ENCODE results near the gene ULK4.
"Not testable (repeated sequence)": the region's sequence is repeated elsewhere in the genome, so short reads cannot be mapped to it uniquely, and the experiment has no call there.

ULK4 gene

DNA sequence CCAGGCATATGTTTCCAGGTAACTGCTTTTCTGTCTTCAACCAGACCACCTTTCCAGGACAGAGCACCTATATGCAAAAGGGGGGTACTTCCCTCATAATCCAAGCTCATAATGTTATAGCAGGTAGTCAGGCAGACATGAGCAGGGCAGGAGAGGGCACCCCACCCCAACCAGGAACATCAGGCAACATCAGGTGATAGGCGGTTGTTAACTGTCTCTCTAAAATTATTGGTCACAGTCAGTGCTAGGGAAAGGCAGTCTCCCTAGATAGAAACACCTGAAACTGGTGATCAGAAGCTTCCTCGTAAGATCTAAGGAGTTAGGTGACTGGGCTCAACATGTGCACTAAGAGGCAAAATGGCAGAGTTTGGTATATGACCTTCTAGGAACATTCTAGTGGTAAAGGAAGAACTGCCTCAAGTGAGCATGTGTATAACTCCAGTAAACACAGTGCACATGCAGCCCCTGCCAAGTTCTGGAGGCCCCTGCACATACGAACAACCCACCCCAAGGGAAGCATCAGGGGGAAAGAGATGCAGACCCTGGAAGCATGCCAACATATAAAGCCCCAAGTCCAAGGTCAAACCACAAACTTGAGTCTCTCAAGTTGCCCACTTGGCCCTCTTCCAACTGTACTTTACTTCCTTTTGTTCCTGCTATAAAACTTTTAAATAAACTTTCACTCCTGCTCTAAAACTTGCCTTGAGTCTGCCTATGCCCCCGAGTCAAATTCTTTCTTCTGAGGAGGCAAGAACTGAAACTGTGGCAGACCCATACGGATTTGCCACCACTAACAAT lies 270.9 kb downstream of the ULK4 start:
- DNase-seq (ENCODE audit: insufficient read length, low spot score) (no peak), FAIRE-seq (no peak)
- TF ChIP-seq POLR2A (IDR thresholded peaks at IDR 0.05; ENCODE audit: low read depth, low read length) (no peak), SPI1 (IDR thresholded peaks at IDR 0.05; ENCODE audit: low read depth, low read length) (no peak), POLR2AphosphoS5 (IDR thresholded peaks at IDR 0.05; ENCODE audit: low read depth, low read length) (no peak), TAF1 (IDR thresholded peaks at IDR 0.05; ENCODE audit: low read depth, low read length) (no peak), PAX5 (IDR thresholded peaks at IDR 0.05; ENCODE audit: insufficient read depth, low read length, severe bottlenecking) (no peak), POU2F2 (IDR thresholded peaks at IDR 0.05; ENCODE audit: low read depth, low read length) (no peak)

DNA sequence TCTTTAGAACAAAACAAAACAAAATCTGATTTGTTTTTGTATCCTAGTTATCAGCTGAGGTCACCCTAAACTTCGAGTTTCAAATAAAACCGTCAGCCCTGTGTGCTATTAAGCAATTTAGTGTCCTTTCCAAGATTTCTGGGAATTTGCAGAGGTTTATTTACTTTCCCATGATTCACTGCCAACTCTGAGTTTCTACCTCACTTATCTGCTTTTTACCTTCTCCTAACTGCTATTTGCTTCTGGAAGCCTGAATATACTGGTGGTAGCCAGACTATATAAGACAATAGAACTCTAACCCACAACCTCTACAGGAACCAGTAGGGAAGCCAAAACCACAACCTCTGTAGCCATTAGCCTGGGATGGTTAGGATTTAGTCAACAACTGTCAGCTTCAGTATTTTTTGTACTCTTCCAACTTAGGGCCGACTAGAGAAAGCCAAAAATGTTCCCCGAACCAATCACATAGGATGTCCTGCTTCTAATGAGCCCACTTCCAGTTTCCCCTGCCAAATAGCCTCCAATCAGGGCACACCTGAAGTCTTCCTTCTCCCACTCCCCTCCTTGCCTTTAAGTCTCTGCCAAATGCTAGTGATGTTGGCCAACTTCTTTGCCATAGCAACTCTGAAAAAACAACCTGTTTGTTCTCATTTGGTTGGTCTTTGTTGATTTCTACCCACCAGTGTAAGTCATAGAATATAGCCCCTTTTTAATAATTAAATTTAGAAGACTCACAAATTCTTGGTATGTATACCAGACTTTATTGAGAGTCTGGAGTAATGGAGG lies 273.1 kb downstream of the ULK4 start:
- DNase-seq (ENCODE audit: insufficient read length, low spot score) (no peak), FAIRE-seq (no peak)
- TF ChIP-seq PAX5 (IDR thresholded peaks at IDR 0.05; ENCODE audit: insufficient read depth, low read length, severe bottlenecking) (no peak), SPI1 (IDR thresholded peaks at IDR 0.05; ENCODE audit: low read depth, low read length) (no peak), POU2F2 (IDR thresholded peaks at IDR 0.05; ENCODE audit: low read depth, low read length) (no peak), POLR2A (IDR thresholded peaks at IDR 0.05; ENCODE audit: low read depth, low read length) (no peak), POLR2AphosphoS5 (IDR thresholded peaks at IDR 0.05; ENCODE audit: low read depth, low read length) (no peak)

DNA sequence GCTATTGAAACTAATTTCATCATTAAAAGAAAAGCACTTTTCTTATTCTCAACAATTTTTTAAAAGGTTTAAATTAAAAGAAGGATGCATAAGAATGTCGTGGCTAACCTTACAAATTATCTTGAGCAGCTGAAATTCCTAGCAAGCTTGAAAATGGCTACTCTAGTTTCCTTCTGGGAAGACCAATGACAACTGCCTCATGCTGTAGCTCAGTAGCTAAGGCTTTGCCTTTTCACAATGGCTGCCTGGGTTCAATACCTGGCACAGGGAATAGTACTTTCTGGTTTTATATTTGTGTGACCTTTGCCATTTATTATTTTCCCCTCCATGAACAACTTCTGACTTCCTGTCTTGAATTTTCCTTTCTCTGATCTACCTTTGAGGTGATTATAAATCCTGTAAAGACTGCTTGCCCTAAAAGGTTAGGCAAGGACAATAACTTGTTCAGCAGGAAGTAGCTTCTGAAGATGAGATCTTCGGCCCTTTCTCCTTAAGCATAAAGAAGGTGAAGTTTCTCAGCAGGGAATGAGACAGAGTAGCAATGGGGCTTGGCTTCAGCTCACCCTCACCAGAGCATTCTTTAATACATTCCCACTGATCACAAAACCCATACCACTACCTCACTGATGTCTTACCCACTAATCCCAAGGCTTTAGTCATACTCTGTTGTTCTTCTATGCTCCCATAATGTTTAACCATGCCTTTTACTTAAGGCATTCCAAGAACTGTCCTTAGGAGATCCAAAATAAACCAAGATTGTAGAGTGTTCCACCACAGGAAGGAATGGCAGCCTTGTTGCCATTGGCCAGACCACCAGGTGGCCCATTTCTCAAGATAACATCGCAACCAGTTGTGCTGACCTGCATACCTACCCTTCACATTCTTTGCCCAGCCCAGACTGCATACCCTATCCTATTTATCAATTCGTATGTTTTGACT lies 276.8 kb downstream of the ULK4 start:
- DNase-seq (ENCODE audit: insufficient read length, low spot score) (no peak), FAIRE-seq (no peak)
- TF ChIP-seq POU2F2 (IDR thresholded peaks at IDR 0.05; ENCODE audit: low read depth, low read length) (no peak), SPI1 (IDR thresholded peaks at IDR 0.05; ENCODE audit: low read depth, low read length) (no peak), TAF1 (IDR thresholded peaks at IDR 0.05; ENCODE audit: low read depth, low read length) (no peak), POLR2AphosphoS5 (IDR thresholded peaks at IDR 0.05; ENCODE audit: low read depth, low read length) (no peak), POLR2A (IDR thresholded peaks at IDR 0.05; ENCODE audit: low read depth, low read length) (no peak), PAX5 (IDR thresholded peaks at IDR 0.05; ENCODE audit: insufficient read depth, low read length, severe bottlenecking) (no peak)

DNA sequence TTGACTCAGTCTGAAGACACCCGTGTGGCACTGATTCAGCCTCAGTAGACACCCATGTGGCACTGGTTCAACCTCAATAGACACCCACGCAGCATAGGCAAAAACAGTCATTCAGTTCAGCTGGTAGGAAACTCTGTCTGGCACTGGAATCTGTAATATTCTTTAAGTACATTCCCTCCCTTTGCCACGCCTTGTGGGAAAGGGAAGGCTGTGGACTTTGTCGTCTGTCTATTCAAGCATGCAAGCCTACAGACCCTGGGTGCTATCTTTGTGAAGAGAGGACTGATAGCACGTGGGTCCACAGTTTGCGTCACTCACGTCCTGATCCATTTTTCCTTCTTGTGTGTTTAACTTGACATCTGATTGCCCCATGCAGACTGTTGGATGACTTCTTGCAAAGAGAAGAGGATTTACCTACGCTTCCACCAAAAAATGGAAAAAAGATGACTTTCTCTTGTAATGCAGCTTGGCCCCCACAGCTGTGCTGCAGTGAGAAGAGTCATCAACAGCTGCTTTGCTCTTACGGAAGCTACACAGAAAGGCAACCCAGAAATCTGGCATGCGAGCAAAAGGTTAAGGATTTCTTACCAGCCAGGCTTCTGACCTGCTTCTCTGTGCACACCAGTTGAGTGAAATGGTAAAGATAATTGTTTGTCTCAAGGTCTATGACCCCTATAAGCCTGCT lies 278.1 kb downstream of the ULK4 start:
- no peak for FAIRE-seq
- TF ChIP-seq TAF1 (IDR thresholded peaks at IDR 0.05; ENCODE audit: low read depth, low read length) (no peak), POU2F2 (IDR thresholded peaks at IDR 0.05; ENCODE audit: low read depth, low read length) (no peak), PAX5 (IDR thresholded peaks at IDR 0.05; ENCODE audit: insufficient read depth, low read length, severe bottlenecking) (no peak), SPI1 (IDR thresholded peaks at IDR 0.05; ENCODE audit: low read depth, low read length) (no peak)
- no peak for DNase-seq (ENCODE audit: insufficient read length, low spot score)

DNA sequence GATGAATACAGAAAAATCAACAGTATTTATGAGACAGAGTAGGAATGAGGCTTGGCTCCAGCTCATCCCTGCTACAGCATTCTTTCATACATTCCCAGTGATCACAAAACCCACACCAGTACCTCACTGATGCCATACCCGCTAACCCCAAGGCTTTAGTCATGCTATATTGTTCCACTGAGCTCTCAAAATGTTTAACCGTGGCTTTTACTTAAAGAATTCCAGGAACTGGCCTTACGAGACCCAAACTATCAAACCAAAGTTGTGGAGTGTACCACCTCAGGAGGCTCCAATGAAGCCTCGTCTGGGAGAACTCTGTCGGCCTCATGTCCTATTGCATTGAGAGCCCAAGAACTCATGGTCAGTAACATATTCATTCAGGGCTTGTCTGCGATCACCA lies 278.9 kb downstream of the ULK4 start:
- no peak for DNase-seq (ENCODE audit: insufficient read length, low spot score)
- FAIRE-seq: no peak
- TF ChIP-seq POLR2AphosphoS5 (IDR thresholded peaks at IDR 0.05; ENCODE audit: low read depth, low read length) (no peak), TAF1 (IDR thresholded peaks at IDR 0.05; ENCODE audit: low read depth, low read length) (no peak), PAX5 (IDR thresholded peaks at IDR 0.05; ENCODE audit: insufficient read depth, low read length, severe bottlenecking) (no peak), POLR2A (IDR thresholded peaks at IDR 0.05; ENCODE audit: low read depth, low read length) (no peak), SPI1 (IDR thresholded peaks at IDR 0.05; ENCODE audit: low read depth, low read length) (no peak), POU2F2 (IDR thresholded peaks at IDR 0.05; ENCODE audit: low read depth, low read length) (no peak)

DNA sequence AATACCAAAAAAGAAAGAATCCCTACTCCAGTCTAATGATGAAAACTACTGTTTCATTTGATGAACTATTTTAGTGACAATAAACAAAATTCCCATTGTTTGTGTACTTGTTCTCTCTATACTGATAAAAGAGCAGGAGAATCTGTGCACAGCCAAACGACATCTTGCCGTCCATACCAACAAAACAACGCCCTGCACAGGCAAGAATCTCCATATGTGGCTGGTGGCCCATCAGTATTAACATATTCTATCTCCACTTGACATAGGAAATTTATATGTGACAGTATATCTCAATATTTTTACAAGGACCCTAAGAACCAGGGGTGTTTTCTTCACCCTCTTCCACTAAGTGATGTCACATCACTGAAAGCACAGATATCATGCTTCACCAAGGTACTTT lies 279.5 kb downstream of the ULK4 start:
- TF ChIP-seq POLR2AphosphoS5 (IDR thresholded peaks at IDR 0.05; ENCODE audit: low read depth, low read length): no peak
- TF ChIP-seq TAF1 (IDR thresholded peaks at IDR 0.05; ENCODE audit: low read depth, low read length): no peak
- no peak for TF ChIP-seq PAX5 (IDR thresholded peaks at IDR 0.05; ENCODE audit: insufficient read depth, low read length, severe bottlenecking)
- TF ChIP-seq SPI1 (IDR thresholded peaks at IDR 0.05; ENCODE audit: low read depth, low read length): no peak
- TF ChIP-seq POLR2A (IDR thresholded peaks at IDR 0.05; ENCODE audit: low read depth, low read length): no peak
- TF ChIP-seq POU2F2 (IDR thresholded peaks at IDR 0.05; ENCODE audit: low read depth, low read length): no peak
- DNase-seq (ENCODE audit: insufficient read length, low spot score): no peak
- no peak for FAIRE-seq

DNA sequence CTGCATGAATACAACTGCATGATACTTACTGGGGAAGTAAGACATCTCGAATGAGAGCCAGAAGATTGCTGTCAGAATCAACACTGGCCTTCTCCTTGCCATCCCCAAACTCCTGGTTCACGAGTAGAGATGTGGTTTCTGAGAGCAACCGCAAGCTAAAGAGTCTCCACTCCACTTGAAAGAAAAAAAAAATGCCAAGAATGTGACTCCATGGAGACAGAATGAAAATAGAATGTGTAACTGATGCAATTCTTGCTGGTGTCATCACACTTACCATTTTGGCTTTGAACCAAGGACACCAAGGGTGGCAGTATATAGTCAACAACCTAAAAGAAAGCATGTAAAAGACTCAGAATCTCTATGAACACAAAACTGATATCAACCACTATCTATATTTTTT lies 280.4 kb downstream of the ULK4 start:
- FAIRE-seq: no peak

DNA sequence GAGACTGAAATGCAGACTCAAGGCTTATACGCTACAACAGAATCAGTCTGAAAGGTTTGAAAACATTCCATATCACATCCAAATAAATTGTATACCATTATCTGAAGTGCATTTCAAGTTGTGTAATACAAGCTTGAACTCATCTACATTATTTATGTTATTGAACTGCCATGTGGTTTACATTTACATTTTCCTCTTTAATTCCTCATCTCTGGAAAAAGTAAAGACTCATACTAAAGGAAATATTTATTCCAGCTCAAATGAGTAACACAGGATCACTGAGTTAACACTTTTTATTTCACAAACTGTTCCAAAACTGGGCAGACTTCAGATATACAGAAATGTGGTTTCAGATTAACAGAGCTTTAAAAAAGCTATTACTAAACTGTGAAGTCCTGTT lies 282.5 kb downstream of the ULK4 start:
- FAIRE-seq: no peak
- DNase-seq (ENCODE audit: insufficient read length, low spot score): no peak
- TF ChIP-seq SPI1 (IDR thresholded peaks at IDR 0.05; ENCODE audit: low read depth, low read length) (no peak), POLR2AphosphoS5 (IDR thresholded peaks at IDR 0.05; ENCODE audit: low read depth, low read length) (no peak), PAX5 (IDR thresholded peaks at IDR 0.05; ENCODE audit: insufficient read depth, low read length, severe bottlenecking) (no peak), POLR2A (IDR thresholded peaks at IDR 0.05; ENCODE audit: low read depth, low read length) (no peak), POU2F2 (IDR thresholded peaks at IDR 0.05; ENCODE audit: low read depth, low read length) (no peak), TAF1 (IDR thresholded peaks at IDR 0.05; ENCODE audit: low read depth, low read length) (no peak)

More for the DNA sequence above, 280.4 kb downstream of the ULK4 start:
- no peak for DNase-seq (ENCODE audit: insufficient read length, low spot score)
- TF ChIP-seq SPI1 (IDR thresholded peaks at IDR 0.05; ENCODE audit: low read depth, low read length): no peak
- no peak for TF ChIP-seq POLR2A (IDR thresholded peaks at IDR 0.05; ENCODE audit: low read depth, low read length)
- no peak for TF ChIP-seq POLR2AphosphoS5 (IDR thresholded peaks at IDR 0.05; ENCODE audit: low read depth, low read length)
- no peak for TF ChIP-seq POU2F2 (IDR thresholded peaks at IDR 0.05; ENCODE audit: low read depth, low read length)

DNA sequence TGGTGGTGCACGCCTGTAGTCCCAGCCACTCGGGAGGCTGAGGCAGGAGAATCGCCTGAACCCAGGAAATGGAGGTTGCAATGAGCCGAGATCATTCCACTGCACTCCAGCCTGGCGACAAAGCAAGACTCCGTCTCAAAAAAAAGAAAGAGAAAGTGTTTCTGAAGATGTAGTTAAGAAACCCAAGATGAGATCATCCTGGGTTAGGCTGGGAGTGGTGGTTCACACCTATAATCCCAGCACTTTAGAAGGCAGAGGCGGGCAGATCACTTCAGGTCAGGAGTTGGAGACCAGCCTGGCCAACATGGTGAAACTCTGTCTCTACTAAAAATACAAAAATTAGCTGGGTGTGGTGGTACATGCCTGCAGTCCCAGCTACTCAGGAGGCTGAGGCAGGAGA lies 286.8 kb downstream of the ULK4 start:
- not testable (repeated sequence) for FAIRE-seq

More for the DNA sequence above, 286.8 kb downstream of the ULK4 start:
- not testable (repeated sequence) for DNase-seq (ENCODE audit: insufficient read length, low spot score)

Measured in GM12891 (cell line).